K562 (cell line): ENCODE results near the gene RNF212B. TPM values are rescaled to one million over a fixed set of nuclear protein-coding genes. Genes with fewer than 3 reads are reported as not detected.

Experiments used
- CBX1 ChIP-seq: sonication (generic); IDR thresholded peaks from 2 replicates; pipeline ENCODE4 v1.6.1; 2016; ENCODE audit warnings: antibody characterized with exemption, low read depth, mild to moderate bottlenecking
- CBX8 ChIP-seq: fragments of 200-600 bp; sonication (generic); IDR thresholded peaks from 2 replicates; pipeline ENCODE4 v1.6.1; 2012; ENCODE audit warnings: borderline replicate concordance, mixed run types, low read depth, mild to moderate bottlenecking, moderate library complexity, mixed read lengths, low read length, control low read depth, inconsistent platforms; ENCODE audit not compliant: poor library complexity, severe bottlenecking; ENCODE audit errors: extremely low read depth
- CCNT2 ChIP-seq: IDR thresholded peaks from 2 replicates; pipeline ENCODE4 v1.6.1; 2011; ENCODE audit warnings: borderline replicate concordance, low read depth, mild to moderate bottlenecking, moderate library complexity, mixed read lengths, low read length; ENCODE audit not compliant: insufficient read length; ENCODE audit errors: extremely low read depth
- CEBPG ChIP-seq, 3 experiments: fragments of 200-800 bp in 1 of 3; sonication (Bioruptor generic) in 1 of 3; sonication (generic) in 1 of 3; formaldehyde crosslinking in 1 of 3; IDR thresholded peaks in 2 of 3; conservative IDR thresholded peaks in 1 of 3; 2 replicates each; pipeline versions ENCODE4 v1.6.1 to v1.8.0; 2016 to 2022; ENCODE audit warnings: missing compliant biosample characterization in 2 of 3, missing genetic modification characterization in 2 of 3, mild to moderate bottlenecking in 1 of 3, missing genetic modification reagents in 1 of 3
- DACH1 ChIP-seq: fragments of 450-650 bp; IDR thresholded peaks from 2 replicates; pipeline ENCODE4 v1.6.1; 2018; ENCODE audit not compliant: partially characterized antibody
- FOXM1 ChIP-seq, 2 experiments: fragments of 450-650 bp in 1 of 2; sonication (generic) in 1 of 2; formaldehyde crosslinking in 1 of 2; IDR thresholded peaks; 2 replicates each; pipeline versions ENCODE4 v1.6.1 to v1.9.0; 2017 to 2022; ENCODE audit warnings: low read depth in 2 of 2, mild to moderate bottlenecking in 2 of 2, missing genetic modification reagents in 1 of 2, moderate library complexity in 1 of 2
- HINFP ChIP-seq: fragments of 450-650 bp; conservative IDR thresholded peaks from 2 replicates; pipeline ENCODE4 v1.6.1; 2016; ENCODE audit warnings: missing genetic modification characterization, low read depth, mild to moderate bottlenecking, control low read depth, missing compliant biosample characterization
- IRF2 ChIP-seq: sonication (generic); formaldehyde crosslinking; IDR thresholded peaks from 2 replicates; pipeline ENCODE4 v1.8.1; 2022; ENCODE audit warnings: mild to moderate bottlenecking, missing genetic modification reagents
- LEF1 ChIP-seq: fragments of 450-650 bp; IDR thresholded peaks from 2 replicates; pipeline ENCODE4 v1.6.1; 2016; ENCODE audit warnings: mild to moderate bottlenecking
- MAFF ChIP-seq: IDR thresholded peaks from 2 replicates; pipeline ENCODE4 v1.6.1; 2012; ENCODE audit warnings: low read length, improper control_type of control experiment
- RBFOX2 ChIP-seq: fragments of 200-400 bp; formaldehyde crosslinking; IDR thresholded peaks from 2 replicates; pipeline ENCODE4 v1.6.1; 2017; ENCODE audit warnings: low read depth, mild to moderate bottlenecking, low read length, moderate library complexity
- SMAD3 ChIP-seq: fragments of 450-650 bp; formaldehyde crosslinking; conservative IDR thresholded peaks from 2 replicates; pipeline ENCODE4 v1.4.0; 2020; ENCODE audit warnings: mild to moderate bottlenecking
- ZC3H11A ChIP-seq: IDR thresholded peaks from 2 replicates; pipeline ENCODE4 v1.6.1; 2012; ENCODE audit warnings: low read depth, low read length, improper control_type of control experiment
- ZFP91 ChIP-seq: sonication (generic); formaldehyde crosslinking; IDR thresholded peaks from 2 replicates; pipeline ENCODE4 v1.8.0; 2022; ENCODE audit warnings: mild to moderate bottlenecking, missing genetic modification reagents
- ZNF239 ChIP-seq: fragments of 250-450 bp; sonication (Bioruptor Pico); IDR thresholded peaks from 2 replicates; pipeline ENCODE4 v1.4.0; 2020; ENCODE audit warnings: mild to moderate bottlenecking
- ZNF436 ChIP-seq: fragments of 250-450, 450-650 bp; sonication (Bioruptor Pico); formaldehyde crosslinking; IDR thresholded peaks from 2 replicates; pipeline ENCODE4 v1.7.0; 2020; ENCODE audit warnings: mild to moderate bottlenecking
- polyA plus RNA-seq, 8 experiments: library from polyadenylated mRNA; depleted of rRNA in 4 of 8; stranded (reverse) in 5 of 8; unstranded in 3 of 8; fragments of >200 nt; fragmentation: Nextera tagmentation in 2 of 8; fragmentation: Illumina TruSeq in 1 of 8; extraction: Ambion mirVana in 2 of 8; extraction: Trizol in 1 of 8; gene quantifications; 2 replicates each; pipeline versions ENCODE4 v1.2.1 to v1.2.3, GENCODE V29; 2011 to 2014; ENCODE audit warnings: inconsistent platforms in 1 of 8, missing spikeins in 1 of 8
- total RNA-seq, 7 experiments: library from RNA; depleted of rRNA in 6 of 7; stranded (reverse); fragments of >200 nt in 6 of 7; fragmentation: Illumina TruSeq in 2 of 7; extraction: Trizol in 2 of 7; gene quantifications; 2 replicates each; pipeline versions ENCODE4 v1.2.1 to v1.2.3, GENCODE V29; 2011 to 2021; ENCODE audit warnings: low replicate concordance in 1 of 7
- TF ChIP-seq, protein P1 (sequence below): fragments of 150-350 bp; IDR thresholded peaks from 2 replicates; pipeline ENCODE4 v1.6.1; 2014; ENCODE audit warnings: low read depth, mild to moderate bottlenecking, low read length, borderline replicate concordance

RNF212B gene
- total and polyA plus RNA-seq, 9 of the 15 experiments (the other 6 are each of a cell fraction or from before 2014, with no cell fraction given) = 0.15 to 0.43 (median 0.27) TPM; not detected in 3

DNA sequence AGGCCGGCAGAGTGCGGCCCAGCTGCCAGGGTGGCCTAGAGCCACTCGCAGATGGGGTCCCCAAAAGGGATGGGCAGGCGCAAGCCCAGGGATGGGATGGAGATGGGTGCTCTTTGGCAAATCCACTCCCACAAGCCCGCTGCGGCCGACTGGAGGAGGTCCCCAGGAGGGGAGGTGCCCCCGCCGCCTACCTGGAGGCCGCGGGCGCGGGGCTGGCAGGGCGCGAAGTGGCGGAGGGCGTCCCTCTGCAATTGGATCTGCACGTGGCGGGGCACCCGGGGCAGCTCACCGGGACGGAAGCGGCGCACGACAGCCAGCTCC, 64.2 kb downstream of the RNF212B start (continued):
- TF ChIP-seq, protein P1, sequence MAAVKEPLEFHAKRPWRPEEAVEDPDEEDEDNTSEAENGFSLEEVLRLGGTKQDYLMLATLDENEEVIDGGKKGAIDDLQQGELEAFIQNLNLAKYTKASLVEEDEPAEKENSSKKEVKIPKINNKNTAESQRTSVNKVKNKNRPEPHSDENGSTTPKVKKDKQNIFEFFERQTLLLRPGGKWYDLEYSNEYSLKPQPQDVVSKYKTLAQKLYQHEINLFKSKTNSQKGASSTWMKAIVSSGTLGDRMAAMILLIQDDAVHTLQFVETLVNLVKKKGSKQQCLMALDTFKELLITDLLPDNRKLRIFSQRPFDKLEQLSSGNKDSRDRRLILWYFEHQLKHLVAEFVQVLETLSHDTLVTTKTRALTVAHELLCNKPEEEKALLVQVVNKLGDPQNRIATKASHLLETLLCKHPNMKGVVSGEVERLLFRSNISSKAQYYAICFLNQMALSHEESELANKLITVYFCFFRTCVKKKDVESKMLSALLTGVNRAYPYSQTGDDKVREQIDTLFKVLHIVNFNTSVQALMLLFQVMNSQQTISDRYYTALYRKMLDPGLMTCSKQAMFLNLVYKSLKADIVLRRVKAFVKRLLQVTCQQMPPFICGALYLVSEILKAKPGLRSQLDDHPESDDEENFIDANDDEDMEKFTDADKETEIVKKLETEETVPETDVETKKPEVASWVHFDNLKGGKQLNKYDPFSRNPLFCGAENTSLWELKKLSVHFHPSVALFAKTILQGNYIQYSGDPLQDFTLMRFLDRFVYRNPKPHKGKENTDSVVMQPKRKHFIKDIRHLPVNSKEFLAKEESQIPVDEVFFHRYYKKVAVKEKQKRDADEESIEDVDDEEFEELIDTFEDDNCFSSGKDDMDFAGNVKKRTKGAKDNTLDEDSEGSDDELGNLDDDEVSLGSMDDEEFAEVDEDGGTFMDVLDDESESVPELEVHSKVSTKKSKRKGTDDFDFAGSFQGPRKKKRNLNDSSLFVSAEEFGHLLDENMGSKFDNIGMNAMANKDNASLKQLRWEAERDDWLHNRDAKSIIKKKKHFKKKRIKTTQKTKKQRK = no peak
- TF ChIP-seq FOXM1 (IDR thresholded peaks at IDR 0.05; ENCODE audit: low read depth) = no peak
- TF ChIP-seq FOXM1 (CRISPR knock-in tag; IDR thresholded peaks at IDR 0.05; ENCODE audit: low read depth) = no peak; the same call in 1 of the 2 replicates
- TF ChIP-seq CCNT2 = no peak
- TF ChIP-seq IRF2 (CRISPR knock-in tag) = no peak
- TF ChIP-seq RBFOX2 = peak; percentile 85
- no peak for TF ChIP-seq ZNF436 (CRISPR knock-in tag)
- peak; percentile 85 for TF ChIP-seq CBX1
- TF ChIP-seq CBX8 = no peak
- no peak for TF ChIP-seq SMAD3 (CRISPR knock-in tag)
- TF ChIP-seq DACH1 = peak; percentile 22
- TF ChIP-seq HINFP (tag) = no peak
- no peak for TF ChIP-seq LEF1
- TF ChIP-seq ZNF239 (CRISPR knock-in tag) = no peak
- no peak for TF ChIP-seq ZC3H11A
- no peak for TF ChIP-seq MAFF
- 0 out of 2 replicates have a peak, but pooled peaks have one; percentile 12 for TF ChIP-seq CEBPG (CRISPR knock-in tag; IDR thresholded peaks at IDR 0.05)
- no peak for TF ChIP-seq CEBPG (tag; conservative IDR thresholded peaks at IDR 0.05 in 1 of 2, IDR thresholded peaks at IDR 0.05 in 1 of 2)
- TF ChIP-seq ZFP91 (CRISPR knock-in tag) = no peak
